ENCODE data around the gene ZNF574. TPM values are rescaled to one million over a fixed set of nuclear protein-coding genes. Genes with fewer than 3 reads are reported as not detected.

ZNF574 gene
- total and polyA plus RNA-seq, 2 experiments from 2014 or later, result 19.4 to 61.2 TPM

- Histone ChIP-seq H3K36me3 (ENCODE audit: insufficient read depth) (peaks cover 23% of the 10 kb centered on the region; the same call in 1 of the 2 replicates), H3K4me2 (no peak overlapping the region), H3K27ac (ENCODE audit: low read depth) (0 out of 2 replicates have a peak overlapping the region, but pooled peaks have one; percentile 63), H3K4me3 (no peak overlapping the region), H3K27me3 (ENCODE audit: insufficient read depth) (no peaks in the 10 kb centered on the region), H3K9me2 (ENCODE audit: insufficient read depth) (no peaks in the 10 kb centered on the region), H3K79me2 (replicated peaks; ENCODE audit: insufficient read depth) (peaks cover 31% of the 10 kb centered on the region), H3K4me1 (ENCODE audit: insufficient read depth) (peaks cover 17% of the 10 kb centered on the region), H4K20me1 (replicated peaks; ENCODE audit: insufficient read depth) (peaks cover 20% of the 10 kb centered on the region), H2AFZ (no peak overlapping the region), H3F3A (replicated peaks; ENCODE audit: low read depth) (peaks cover 9% of the 10 kb centered on the region; the same call in 1 of the 2 replicates)
- ATAC-seq, result peak; percentile 76
- no peak overlapping the region for H3K4me3 Mint-ChIP-seq
- TF ChIP-seq ZNF462 (CRISPR knock-in tag; IDR thresholded peaks at IDR 0.05) (no peak), CTCF (conservative IDR thresholded peaks at IDR 0.05; ENCODE audit: low read depth in 2 of 2) (peak; percentile 39 to 58), CREB1 (CRISPR knock-in tag; IDR thresholded peaks at IDR 0.05; ENCODE audit: low read depth) (no peak), JUNB (IDR thresholded peaks at IDR 0.05; ENCODE audit: unreplicated experiment) (no peak)
- H3K27ac Mint-ChIP-seq, result peak overlapping the region; percentile 65; the same call in 1 of the 2 replicates
- DNase-seq (ENCODE audit: low spot score), result peak; percentile 46
- 0 out of 3 replicates have a peak, but pooled peaks cover under 1% of the 10 kb centered on the region for H3K9me3 Mint-ChIP-seq
- H3K27me3 Mint-ChIP-seq (ENCODE audit: insufficient read depth, low read depth, poor library complexity), result peaks cover 14% of the 10 kb centered on the region
- peaks cover 52% of the 10 kb centered on the region for H3K36me3 Mint-ChIP-seq (ENCODE audit: low read depth)
- peaks cover 21% of the 10 kb centered on the region for H3K4me1 Mint-ChIP-seq
Measured at GRCh38 chr19:42081584-42082203, 5.7 kb downstream of the ZNF574 start.
